ENCODE measurements around the gene RNF186. TPM values are rescaled to one million over a fixed set of nuclear protein-coding genes. Genes with fewer than 3 reads are reported as not detected.

Gene RNF186
- total and polyA plus RNA-seq, 2 of the 13 experiments (the other 11 are each of a cell fraction or from before 2014, with no cell fraction given): 0.07 to 0.20 TPM

DNA sequence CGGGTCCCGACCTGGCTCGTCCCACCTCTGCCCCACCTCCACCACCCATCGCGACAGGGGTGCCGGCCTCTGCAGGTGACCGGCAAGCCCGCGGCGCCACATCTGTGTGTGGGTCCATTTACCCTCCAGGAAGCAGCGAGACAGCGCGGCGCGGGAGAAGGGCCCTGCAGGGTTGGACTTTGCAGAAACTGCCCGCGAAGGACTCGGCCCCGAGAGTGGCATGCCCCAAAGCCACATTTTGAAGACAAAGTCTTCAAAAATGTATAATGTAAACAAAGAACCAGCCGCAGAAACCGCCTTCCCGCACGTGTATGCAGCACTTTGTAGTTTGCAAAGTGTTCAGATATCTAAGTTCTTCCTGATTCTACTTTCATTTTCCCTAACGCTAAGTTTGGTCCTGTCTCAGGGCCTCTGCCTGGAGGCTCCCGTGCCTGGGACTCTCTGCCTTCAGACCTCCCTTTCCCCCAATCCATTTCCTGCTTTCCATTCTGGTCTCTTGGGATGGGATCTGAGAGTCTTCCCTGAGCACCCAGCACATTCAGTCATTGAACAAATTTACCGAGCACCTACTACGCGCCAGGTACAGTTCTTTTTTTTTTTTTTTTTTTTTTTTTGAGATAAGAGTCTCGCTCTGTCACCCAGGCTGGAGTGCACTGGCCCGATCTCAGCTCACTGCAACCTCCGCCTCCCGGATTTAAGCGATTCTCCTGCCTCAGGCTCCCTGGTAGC lies 14.8 kb downstream of the RNF186 start (continued):
- TF ChIP-seq ATRX (CRISPR knock-in tag; IDR thresholded peaks at IDR 0.05; ENCODE audit: borderline replicate concordance) (no peak), ZNF30 (CRISPR knock-in tag; IDR thresholded peaks at IDR 0.05) (no peak), ZNF773 (CRISPR knock-in tag; IDR thresholded peaks at IDR 0.05; ENCODE audit: borderline replicate concordance) (0 out of 2 replicates have a peak, but pooled peaks have one; percentile 26), ZNF547 (CRISPR knock-in tag; IDR thresholded peaks at IDR 0.05) (no peak), RFXAP (CRISPR knock-in tag; IDR thresholded peaks at IDR 0.05; ENCODE audit: borderline replicate concordance) (0 out of 2 replicates have a peak, but pooled peaks have one; percentile 10), ZNF124 (CRISPR knock-in tag; IDR thresholded peaks at IDR 0.05) (no peak), MBD4 (IDR thresholded peaks at IDR 0.05; ENCODE audit: borderline replicate concordance, low read length) (no peak), ZNF253 (CRISPR knock-in tag; IDR thresholded peaks at IDR 0.05; ENCODE audit: borderline replicate concordance) (no peak), ZFP36L1 (CRISPR knock-in tag; IDR thresholded peaks at IDR 0.05) (no peak), BORCS8-MEF2B (CRISPR knock-in tag; IDR thresholded peaks at IDR 0.05) (0 out of 2 replicates have a peak, but pooled peaks have one; percentile 38), KDM4B (CRISPR knock-in tag; IDR thresholded peaks at IDR 0.05) (no peak), ZSCAN31 (CRISPR knock-in tag; IDR thresholded peaks at IDR 0.05; ENCODE audit: low read depth) (peak; percentile 58; the same call in 1 of the 2 replicates), FOSL1 (CRISPR knock-in tag; IDR thresholded peaks at IDR 0.05; ENCODE audit: borderline replicate concordance) (no peak), ZNF577 (CRISPR knock-in tag; IDR thresholded peaks at IDR 0.05; ENCODE audit: borderline replicate concordance, low read depth) (no peak), NFE2 (CRISPR knock-in tag; IDR thresholded peaks at IDR 0.05) (no peak), ZNF530 (CRISPR knock-in tag; IDR thresholded peaks at IDR 0.05; ENCODE audit: low read depth) (no peak), ZNF207 (IDR thresholded peaks at IDR 0.05; ENCODE audit: borderline replicate concordance) (no peak), GATAD1 (CRISPR knock-in tag; IDR thresholded peaks at IDR 0.05) (no peak), ZNF556 (CRISPR knock-in tag; IDR thresholded peaks at IDR 0.05; ENCODE audit: borderline replicate concordance) (no peak), ZNF354B (CRISPR knock-in tag; IDR thresholded peaks at IDR 0.05) (no peak), SIX1 (CRISPR knock-in tag; IDR thresholded peaks at IDR 0.05; ENCODE audit: borderline replicate concordance) (no peak), RBM22 (optimal IDR thresholded peaks at IDR 0.05; ENCODE audit: low read length) (no peak), ZNF235 (CRISPR knock-in tag; IDR thresholded peaks at IDR 0.05; ENCODE audit: borderline replicate concordance) (no peak), KAT7 (CRISPR knock-in tag; IDR thresholded peaks at IDR 0.05; ENCODE audit: borderline replicate concordance) (no peak), ZC3H4 (CRISPR knock-in tag; IDR thresholded peaks at IDR 0.05; ENCODE audit: borderline replicate concordance) (no peak)
- TF ChIP-seq, protein P1, sequence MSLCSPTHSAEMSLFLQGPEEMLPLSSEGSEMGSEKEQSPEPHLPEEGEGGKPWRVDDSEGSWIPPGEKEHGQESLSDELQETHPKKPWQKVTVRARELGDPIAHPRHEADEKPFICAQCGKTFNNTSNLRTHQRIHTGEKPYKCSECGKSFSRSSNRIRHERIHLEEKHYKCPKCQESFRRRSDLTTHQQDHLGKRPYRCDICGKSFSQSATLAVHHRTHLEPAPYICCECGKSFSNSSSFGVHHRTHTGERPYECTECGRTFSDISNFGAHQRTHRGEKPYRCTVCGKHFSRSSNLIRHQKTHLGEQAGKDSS (CRISPR knock-in tag; IDR thresholded peaks at IDR 0.05; ENCODE audit: borderline replicate concordance, low read depth): no peak
- TF ChIP-seq, protein P2, sequence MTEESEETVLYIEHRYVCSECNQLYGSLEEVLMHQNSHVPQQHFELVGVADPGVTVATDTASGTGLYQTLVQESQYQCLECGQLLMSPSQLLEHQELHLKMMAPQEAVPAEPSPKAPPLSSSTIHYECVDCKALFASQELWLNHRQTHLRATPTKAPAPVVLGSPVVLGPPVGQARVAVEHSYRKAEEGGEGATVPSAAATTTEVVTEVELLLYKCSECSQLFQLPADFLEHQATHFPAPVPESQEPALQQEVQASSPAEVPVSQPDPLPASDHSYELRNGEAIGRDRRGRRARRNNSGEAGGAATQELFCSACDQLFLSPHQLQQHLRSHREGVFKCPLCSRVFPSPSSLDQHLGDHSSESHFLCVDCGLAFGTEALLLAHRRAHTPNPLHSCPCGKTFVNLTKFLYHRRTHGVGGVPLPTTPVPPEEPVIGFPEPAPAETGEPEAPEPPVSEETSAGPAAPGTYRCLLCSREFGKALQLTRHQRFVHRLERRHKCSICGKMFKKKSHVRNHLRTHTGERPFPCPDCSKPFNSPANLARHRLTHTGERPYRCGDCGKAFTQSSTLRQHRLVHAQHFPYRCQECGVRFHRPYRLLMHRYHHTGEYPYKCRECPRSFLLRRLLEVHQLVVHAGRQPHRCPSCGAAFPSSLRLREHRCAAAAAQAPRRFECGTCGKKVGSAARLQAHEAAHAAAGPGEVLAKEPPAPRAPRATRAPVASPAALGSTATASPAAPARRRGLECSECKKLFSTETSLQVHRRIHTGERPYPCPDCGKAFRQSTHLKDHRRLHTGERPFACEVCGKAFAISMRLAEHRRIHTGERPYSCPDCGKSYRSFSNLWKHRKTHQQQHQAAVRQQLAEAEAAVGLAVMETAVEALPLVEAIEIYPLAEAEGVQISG (CRISPR knock-in tag; IDR thresholded peaks at IDR 0.05): no peak
- TF ChIP-seq, protein P3, sequence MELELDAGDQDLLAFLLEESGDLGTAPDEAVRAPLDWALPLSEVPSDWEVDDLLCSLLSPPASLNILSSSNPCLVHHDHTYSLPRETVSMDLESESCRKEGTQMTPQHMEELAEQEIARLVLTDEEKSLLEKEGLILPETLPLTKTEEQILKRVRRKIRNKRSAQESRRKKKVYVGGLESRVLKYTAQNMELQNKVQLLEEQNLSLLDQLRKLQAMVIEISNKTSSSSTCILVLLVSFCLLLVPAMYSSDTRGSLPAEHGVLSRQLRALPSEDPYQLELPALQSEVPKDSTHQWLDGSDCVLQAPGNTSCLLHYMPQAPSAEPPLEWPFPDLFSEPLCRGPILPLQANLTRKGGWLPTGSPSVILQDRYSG (CRISPR knock-in tag; IDR thresholded peaks at IDR 0.05): 0 out of 2 replicates have a peak, but pooled peaks have one; percentile 61

Measured in HepG2 (cell line).